SK-N-MC (cell line): ENCODE data around the gene NOP10.

Source experiments
- DNase-seq: peaks from one replicate; pipeline ENCODE4 v3.0.0-alpha.2; 2011; ENCODE audit warnings: low read depth, low spot score
- H3K27ac ChIP-seq: fragments of 200-600 bp; sonication (generic); 2 replicates; pipeline ENCODE4 v1.5.1; 2016; ENCODE audit warnings: mixed run types
- H3K36me3 ChIP-seq: fragments of 200-600 bp; sonication (generic); 2 replicates; pipeline ENCODE4 v1.6.1; 2017; ENCODE audit warnings: antibody characterized with exemption, low read length, mixed read lengths; ENCODE audit not compliant: insufficient read depth
- H3K4me3 ChIP-seq: fragments of 200-600 bp; sonication (generic); 2 replicates; pipeline ENCODE4 v1.5.1; 2016
- H3K9ac ChIP-seq: fragments of 200-600 bp; sonication (generic); 2 replicates; pipeline ENCODE4 v1.8.0; 2017; ENCODE audit warnings: mixed run types, mixed read lengths; ENCODE audit not compliant: insufficient read length
- H3K9me3 ChIP-seq: fragments of 200-600 bp; sonication (generic); 2 replicates; pipeline ENCODE4 v1.6.1; 2017; ENCODE audit warnings: low read depth, mild to moderate bottlenecking, antibody characterized with exemption, low read length, moderate library complexity, mixed read lengths
- EZH2 ChIP-seq: fragments of 200-600 bp; sonication (generic); IDR thresholded peaks from one replicate; pipeline ENCODE4 v1.6.1; 2017; ENCODE audit warnings: antibody characterized with exemption
- FOXP2 ChIP-seq: optimal IDR thresholded peaks from 2 replicates; pipeline ENCODE3; 2011; ENCODE audit warnings: mild to moderate bottlenecking, moderate library complexity; ENCODE audit not compliant: insufficient read depth; ENCODE audit errors: extremely low read length, control extremely low read depth
- POLR2AphosphoS5 ChIP-seq: IDR thresholded peaks from 2 replicates; pipeline ENCODE4 v1.6.1; 2012; ENCODE audit warnings: mild to moderate bottlenecking, low read depth, low read length, borderline replicate concordance

Gene NOP10

DNA sequence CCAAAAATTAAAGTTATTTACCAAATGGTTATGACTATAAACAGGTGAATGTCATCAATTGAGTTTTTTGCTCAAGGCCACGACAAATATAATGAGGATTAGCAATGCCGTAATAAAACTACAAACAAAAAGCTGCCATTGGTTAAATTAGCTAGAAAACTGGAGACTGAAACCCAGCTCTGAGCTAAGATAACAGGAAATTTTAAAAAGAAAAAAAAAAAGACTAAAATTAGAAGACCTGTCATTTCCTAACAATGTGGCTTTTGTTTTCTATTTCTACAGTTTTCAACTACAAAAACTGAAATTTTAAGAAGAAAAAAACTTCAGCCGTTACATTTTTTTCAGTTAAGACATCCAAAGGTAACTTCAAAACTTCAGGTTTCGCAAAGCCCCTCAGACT lies 15.0 kb downstream of the NOP10 start:
- H3K27ac ChIP-seq: no peak overlapping the region
- H3K36me3 ChIP-seq: no peaks in the 10 kb centered on the region
- TF ChIP-seq POLR2AphosphoS5 (no peak), EZH2 (no peak), FOXP2 (no peak)
- no peak for DNase-seq
- no peak overlapping the region for H3K4me3 ChIP-seq
- H3K9me3 ChIP-seq: no peaks in the 10 kb centered on the region
- no peak overlapping the region for H3K9ac ChIP-seq

DNA sequence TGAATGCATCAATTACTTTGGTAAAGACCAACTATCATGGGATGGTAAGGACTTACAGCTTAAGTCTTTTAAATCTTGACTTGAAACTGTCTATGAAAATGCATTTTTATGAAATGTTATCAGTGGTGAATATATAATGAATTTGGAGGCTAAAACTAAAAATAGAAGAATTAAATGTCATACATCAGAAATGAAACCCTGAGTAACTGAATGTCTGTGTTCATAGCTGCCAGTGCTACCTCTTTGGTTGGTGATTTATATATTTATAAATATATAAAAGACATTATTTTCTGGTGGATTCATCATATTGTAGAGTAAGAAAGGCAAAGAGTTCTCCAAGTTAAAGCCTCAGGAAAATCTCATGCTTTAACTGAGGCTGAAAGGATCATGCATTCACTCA lies 17.6 kb downstream of the NOP10 start:
- H3K27ac ChIP-seq: no peak overlapping the region
- TF ChIP-seq FOXP2: no peak
- no peak for TF ChIP-seq POLR2AphosphoS5
- no peak for TF ChIP-seq EZH2
- H3K36me3 ChIP-seq: no peaks in the 10 kb centered on the region

DNA sequence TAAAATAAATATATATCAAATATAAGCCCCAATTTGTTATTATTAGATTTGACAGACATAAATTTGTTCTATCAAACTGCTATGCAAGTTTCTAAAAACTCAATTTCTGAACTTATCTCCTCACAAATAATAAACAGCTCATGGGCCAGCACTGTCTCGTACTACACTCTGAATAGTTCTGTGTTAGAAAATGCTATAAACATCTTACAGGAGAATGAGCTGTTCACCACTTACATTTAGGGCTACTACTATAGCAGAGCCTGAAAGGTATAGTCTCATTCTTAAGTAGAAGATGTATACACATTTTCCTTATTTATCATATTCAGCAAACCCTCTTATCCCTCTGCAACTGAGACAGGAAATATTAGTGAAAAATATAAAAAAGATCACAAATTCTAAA lies 18.0 kb downstream of the NOP10 start:
- DNase-seq: no peak
- Histone ChIP-seq H3K9me3 (no peaks in the 10 kb centered on the region), H3K9ac (no peak overlapping the region), H3K27ac (no peak overlapping the region), H3K36me3 (no peaks in the 10 kb centered on the region), H3K4me3 (no peak overlapping the region)
- TF ChIP-seq EZH2 (no peak), FOXP2 (no peak), POLR2AphosphoS5 (no peak)

More for the DNA sequence above, 17.6 kb downstream of the NOP10 start:
- Histone ChIP-seq H3K4me3 (no peak overlapping the region), H3K9me3 (no peaks in the 10 kb centered on the region), H3K9ac (no peak overlapping the region)
- no peak for DNase-seq

DNA sequence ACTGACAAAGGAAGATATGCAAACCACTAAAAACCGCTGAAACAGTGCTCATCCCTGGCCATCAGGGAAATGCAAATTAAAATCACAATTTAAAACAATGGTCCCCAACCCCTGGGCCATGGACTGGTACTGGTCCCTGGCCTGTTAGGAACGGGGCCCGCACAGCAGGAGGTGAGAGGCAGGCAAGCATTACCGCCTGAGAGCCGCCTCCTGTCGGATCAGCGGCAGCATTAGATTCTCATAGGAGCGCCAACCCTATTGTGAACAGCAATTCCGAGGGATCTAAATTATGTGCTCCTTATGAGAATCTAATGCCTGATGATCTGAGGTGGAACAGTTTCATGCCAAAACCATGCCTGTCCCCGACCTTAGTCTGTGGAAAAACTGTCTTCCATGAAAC lies 19.7 kb downstream of the NOP10 start:
- TF ChIP-seq EZH2 (no peak), POLR2AphosphoS5 (no peak), FOXP2 (no peak)
- no peak for DNase-seq
- no peaks in the 10 kb centered on the region for H3K9me3 ChIP-seq
- H3K36me3 ChIP-seq: no peaks in the 10 kb centered on the region
- H3K27ac ChIP-seq: no peak overlapping the region
- H3K4me3 ChIP-seq: no peak overlapping the region
- H3K9ac ChIP-seq: no peak overlapping the region

DNA sequence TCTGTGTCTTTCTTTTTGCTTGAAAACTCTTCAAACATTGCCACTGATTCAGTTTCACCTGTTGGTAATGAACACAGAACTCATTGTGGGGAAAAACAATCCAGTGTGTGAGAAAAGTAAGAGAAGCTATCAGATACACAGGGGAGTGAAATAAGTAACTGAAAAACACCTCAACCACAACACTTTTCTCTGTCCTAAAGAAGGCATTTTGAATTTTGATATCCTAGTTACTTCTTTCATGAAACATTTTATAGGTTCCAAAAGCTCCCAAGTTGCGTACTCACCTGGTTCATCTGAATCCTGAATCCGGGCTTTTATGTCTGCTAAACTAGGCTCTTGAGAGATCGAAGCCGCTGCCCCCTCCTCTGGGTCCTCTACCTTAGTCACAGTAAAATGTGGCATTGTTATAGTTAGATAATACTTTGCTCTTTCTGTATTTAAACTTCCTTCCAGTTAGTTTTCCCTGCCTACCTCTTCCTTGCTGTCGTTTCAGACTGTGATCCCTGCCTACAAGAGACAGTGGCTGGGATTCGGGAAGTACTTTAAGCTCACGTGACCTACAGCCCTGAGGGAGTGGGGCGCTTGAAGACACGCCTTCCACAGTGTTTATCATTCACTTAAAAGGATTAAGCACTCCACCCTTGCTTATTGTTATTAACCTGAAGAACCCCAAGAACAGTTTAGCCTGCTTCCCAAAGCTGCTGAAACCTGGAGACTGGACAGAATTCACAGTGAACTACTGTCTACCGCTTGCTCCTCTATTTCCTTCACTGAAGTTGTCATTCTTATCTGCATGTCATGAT lies 24.5 kb downstream of the NOP10 start:
- TF ChIP-seq POLR2AphosphoS5 (peak; percentile 68), FOXP2 (no peak)
- peak; percentile 53 for DNase-seq
- Histone ChIP-seq H3K9ac (peak overlapping the region; percentile 70), H3K27ac (no peak overlapping the region), H3K4me3 (peak overlapping the region; percentile 87), H3K36me3 (no peaks in the 10 kb centered on the region), H3K9me3 (no peaks in the 10 kb centered on the region)

DNA sequence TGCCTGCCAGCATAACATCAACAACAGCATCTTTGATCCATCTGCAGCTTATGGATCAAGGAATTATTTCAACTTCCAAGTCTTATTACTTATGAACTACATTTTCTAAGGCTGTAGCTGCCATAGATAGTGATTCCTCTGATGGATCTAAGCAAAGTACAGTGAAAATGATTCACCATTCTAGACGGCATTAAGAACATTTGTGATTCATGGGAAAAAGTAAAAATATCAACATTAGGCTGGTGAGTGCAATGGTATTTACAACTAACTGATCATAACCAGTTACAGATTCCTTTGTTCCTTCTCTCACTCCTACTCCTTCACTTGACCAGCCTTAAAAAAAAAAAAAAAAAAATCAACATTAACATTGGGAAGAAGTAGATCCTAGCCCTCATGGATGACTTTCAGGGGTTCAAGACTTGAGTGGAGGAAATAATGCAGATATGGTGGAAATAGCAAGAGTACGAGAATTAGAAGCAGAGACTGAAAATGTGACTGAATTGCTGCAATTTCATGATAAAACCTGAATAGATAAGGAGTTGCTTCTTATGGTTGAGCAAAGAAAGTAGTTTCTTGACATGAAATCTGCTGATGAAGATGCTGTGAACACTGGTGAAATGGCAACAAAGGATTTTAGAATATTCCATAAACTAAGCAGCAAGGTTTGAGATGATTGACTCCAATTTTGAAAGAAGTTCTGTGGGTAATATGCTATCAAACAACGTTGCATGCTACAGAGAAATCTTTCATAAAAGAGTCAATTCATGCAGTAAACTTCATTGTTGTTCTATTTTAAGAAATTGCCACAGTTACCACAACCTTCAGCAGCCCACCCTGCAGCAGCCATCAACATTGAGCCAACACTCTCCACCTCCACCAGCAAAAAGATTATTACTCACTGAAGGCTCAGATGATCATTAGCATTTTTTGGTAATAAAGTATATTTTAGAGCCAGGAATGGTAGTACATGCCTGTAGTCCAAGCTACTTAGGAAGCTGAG lies 28.1 kb downstream of the NOP10 start:
- H3K4me3 ChIP-seq: no peak overlapping the region
- no peak overlapping the region for H3K27ac ChIP-seq
- DNase-seq: no peak
- TF ChIP-seq EZH2 (no peak), FOXP2 (no peak), POLR2AphosphoS5 (no peak)
- H3K9me3 ChIP-seq: no peaks in the 10 kb centered on the region
- H3K9ac ChIP-seq: no peak overlapping the region
- H3K36me3 ChIP-seq: no peaks in the 10 kb centered on the region

DNA sequence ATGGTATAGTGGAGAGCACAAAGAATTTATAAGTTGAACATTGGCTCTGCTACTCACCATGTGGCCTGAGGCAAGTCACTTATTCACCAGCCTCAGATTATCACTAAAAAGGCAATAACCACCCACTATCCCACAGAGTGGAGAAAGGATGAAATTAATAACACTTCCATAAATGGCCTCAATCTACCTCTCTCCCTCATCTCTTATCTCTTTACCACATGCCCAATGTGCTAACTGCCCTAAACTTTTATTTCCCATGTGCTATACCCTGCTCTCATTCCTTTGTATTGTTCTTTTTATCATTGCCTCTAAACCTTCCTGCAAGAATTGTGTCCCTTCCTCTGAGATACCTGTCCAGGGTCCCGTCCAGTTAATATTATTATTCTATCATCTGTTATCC lies 31.4 kb downstream of the NOP10 start:
- H3K36me3 ChIP-seq: no peaks in the 10 kb centered on the region
- DNase-seq: no peak
- TF ChIP-seq EZH2 (no peak), POLR2AphosphoS5 (no peak), FOXP2 (no peak)
- no peak overlapping the region for H3K9ac ChIP-seq
- H3K4me3 ChIP-seq: no peak overlapping the region
- no peak overlapping the region for H3K27ac ChIP-seq
- no peaks in the 10 kb centered on the region for H3K9me3 ChIP-seq

DNA sequence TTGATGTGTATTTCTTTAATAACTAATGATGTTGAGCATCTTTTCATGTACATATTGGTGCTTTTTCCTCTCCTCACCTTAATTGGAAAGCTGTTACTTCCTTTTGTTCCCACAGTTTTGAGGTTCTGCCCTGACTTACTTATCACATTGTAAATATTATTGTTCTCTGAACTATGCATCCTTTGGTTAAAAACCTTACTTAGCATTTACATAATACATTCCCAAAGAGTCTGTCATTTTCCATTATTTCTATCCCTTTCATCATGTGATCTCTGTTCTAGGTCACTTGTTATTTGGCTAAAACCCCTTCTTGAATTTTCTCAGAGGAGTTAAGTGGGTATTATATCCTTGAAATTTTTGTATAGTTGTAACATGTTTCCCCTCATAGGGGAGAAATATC lies 38.3 kb downstream of the NOP10 start:
- H3K27ac ChIP-seq: no peak overlapping the region
- H3K36me3 ChIP-seq: no peaks in the 10 kb centered on the region
- no peak for DNase-seq
- TF ChIP-seq FOXP2 (no peak), POLR2AphosphoS5 (no peak)
- H3K4me3 ChIP-seq: no peak overlapping the region
- no peak overlapping the region for H3K9ac ChIP-seq
- H3K9me3 ChIP-seq: no peaks in the 10 kb centered on the region

DNA sequence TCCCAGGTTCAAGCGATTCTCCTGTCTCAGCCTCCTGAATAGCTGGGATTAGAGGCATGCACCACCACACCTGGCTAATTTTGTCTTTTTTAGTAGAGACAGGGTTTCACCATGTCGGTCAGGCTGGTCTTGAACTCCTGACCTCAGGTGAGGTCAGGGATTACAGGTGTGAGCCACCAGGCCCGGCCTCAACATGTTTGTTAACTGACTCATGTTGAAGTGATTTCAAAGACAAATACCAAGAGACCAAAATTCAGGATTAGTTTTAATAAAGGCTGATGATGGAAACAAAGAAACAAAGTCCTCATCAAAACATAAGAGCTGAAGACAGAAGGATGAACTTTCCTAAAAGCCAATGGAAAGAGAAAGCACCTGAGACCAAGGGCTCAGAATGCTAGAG lies 41.9 kb downstream of the NOP10 start:
- no peaks in the 10 kb centered on the region for H3K36me3 ChIP-seq
- TF ChIP-seq POLR2AphosphoS5 (no peak), FOXP2 (no peak), EZH2 (no peak)
- H3K9me3 ChIP-seq: no peaks in the 10 kb centered on the region
- no peak for DNase-seq
- no peak overlapping the region for H3K27ac ChIP-seq
- H3K4me3 ChIP-seq: no peak overlapping the region
- no peak overlapping the region for H3K9ac ChIP-seq
